Measurements from ENCODE around the gene SLC27A1. TPM values are rescaled to one million over a fixed set of nuclear protein-coding genes. Genes with fewer than 3 reads are reported as not detected.

The SLC27A1 gene
- total and polyA plus RNA-seq, 2 donors (not counting 3 experiments of a cell fraction or from before 2014, with no cell fraction given) = 10.4 to 13.5 TPM

- Histone ChIP-seq H3K27ac (ENCODE audit: insufficient read depth, low read depth, low read length) (peak overlapping the region; percentile 14), H3K9me3 (replicated peaks; ENCODE audit: control insufficient read depth, insufficient read depth, low read length) (peaks cover 3% of the 10 kb centered on the region), H4K20me1 (replicated peaks; ENCODE audit: control insufficient read depth, extremely low read depth, insufficient read depth, low read length) (no peaks in the 10 kb centered on the region), H3K4me1 (ENCODE audit: control insufficient read depth, extremely low read depth, insufficient read depth, low read length) (peaks cover 13% of the 10 kb centered on the region), H3K9ac (replicated peaks; ENCODE audit: extremely low read depth, insufficient read depth, low read length) (peak overlapping the region; percentile 86), H3K4me3 (replicated peaks in 1 of 3; ENCODE audit: insufficient read depth in 1 of 3, low read depth in 1 of 3, low read length in 3 of 3) (peak overlapping the region; percentile 8 to 82 (median 81)), H3K79me2 (ENCODE audit: control insufficient read depth, insufficient read depth, low read length) (peaks cover 38% of the 10 kb centered on the region), H3K4me2 (ENCODE audit: insufficient read depth, low read length) (peak overlapping the region; percentile 90), H3K36me3 (ENCODE audit: control insufficient read depth in 2 of 2, extremely low read depth in 1 of 2, insufficient read depth in 2 of 2, low read length in 2 of 2) (peaks cover 0 to 6% of the 10 kb centered on the region in 2 experiments), H3K9me1 (replicated peaks; ENCODE audit: control insufficient read depth, extremely low read depth, insufficient read depth, low read length) (no peaks in the 10 kb centered on the region), H2AFZ (ENCODE audit: low read depth, low read length) (peak overlapping the region; percentile 25), H3K27me3 (ENCODE audit: control insufficient read depth in 2 of 2, insufficient read depth in 2 of 2, low read length in 2 of 2) (no peaks in the 10 kb centered on the region)
- FAIRE-seq (no peak), DNase-seq (ENCODE audit: low read depth, low spot score) (no peak)
- no peak for TF ChIP-seq POLR2AphosphoS5 (IDR thresholded peaks at IDR 0.05; ENCODE audit: insufficient read depth, low read depth, low read length)
- no peak for TF ChIP-seq JUN (IDR thresholded peaks at IDR 0.05; ENCODE audit: borderline replicate concordance, insufficient read depth, insufficient read length, low read depth)
- no peak for TF ChIP-seq POLR2A (IDR thresholded peaks at IDR 0.05; ENCODE audit: low read depth, low read length)
- no peak for TF ChIP-seq EZH2 (IDR thresholded peaks at IDR 0.05; ENCODE audit: borderline replicate concordance, low read depth, low read length, severe bottlenecking)
- no peak for TF ChIP-seq MYC (IDR thresholded peaks at IDR 0.05; ENCODE audit: low read depth, low read length)
- no peak for TF ChIP-seq GATA2 (IDR thresholded peaks at IDR 0.05; ENCODE audit: insufficient read depth, insufficient read length, low read depth, low read length)
- TF ChIP-seq CTCF (IDR thresholded peaks at IDR 0.05; ENCODE audit: extremely low read depth in 1 of 2, insufficient read depth in 1 of 2, low read depth in 1 of 2, low read length in 2 of 2) = no peak
- TF ChIP-seq MAX (IDR thresholded peaks at IDR 0.05; ENCODE audit: insufficient read depth, insufficient read length) = no peak
- no peak for TF ChIP-seq FOS (IDR thresholded peaks at IDR 0.05; ENCODE audit: borderline replicate concordance, insufficient read depth, low read length)
- ChIA-PET POLR2A (interaction anchor here (1.0 kb wide), 1 partner anchor 10 kb away, joined by 6 read pairs; no protein-coding TSS in a partner anchor), CTCF (interaction anchor here (2.2 to 8.4 kb wide), 2 partner anchors 15 to 44 kb away, joined by 6 to 67 read pairs; no protein-coding TSS in a partner anchor)
- dilution Hi-C loops (cut with MboI; ENCODE audit: extremely low pct_ligation_motif_present, low sequenced_read_pairs) = no loop called here
- intact Hi-C loops (cut with micrococcal nuclease) = no loop called here
- no TSS peak for BruUV-seq (replicated peaks)
Observed at GRCh38 chr19:17512574-17512939, 42.2 kb downstream of the SLC27A1 start.

Data from endothelial cell of umbilical vein (primary cell).